Measurements from ENCODE around the gene SPO11.

SPO11 gene

GRCh38 chr20:57391439-57392301, 62.1 kb downstream of the SPO11 start:
- DNase-seq (ENCODE audit: low read depth) = no peak

DNA sequence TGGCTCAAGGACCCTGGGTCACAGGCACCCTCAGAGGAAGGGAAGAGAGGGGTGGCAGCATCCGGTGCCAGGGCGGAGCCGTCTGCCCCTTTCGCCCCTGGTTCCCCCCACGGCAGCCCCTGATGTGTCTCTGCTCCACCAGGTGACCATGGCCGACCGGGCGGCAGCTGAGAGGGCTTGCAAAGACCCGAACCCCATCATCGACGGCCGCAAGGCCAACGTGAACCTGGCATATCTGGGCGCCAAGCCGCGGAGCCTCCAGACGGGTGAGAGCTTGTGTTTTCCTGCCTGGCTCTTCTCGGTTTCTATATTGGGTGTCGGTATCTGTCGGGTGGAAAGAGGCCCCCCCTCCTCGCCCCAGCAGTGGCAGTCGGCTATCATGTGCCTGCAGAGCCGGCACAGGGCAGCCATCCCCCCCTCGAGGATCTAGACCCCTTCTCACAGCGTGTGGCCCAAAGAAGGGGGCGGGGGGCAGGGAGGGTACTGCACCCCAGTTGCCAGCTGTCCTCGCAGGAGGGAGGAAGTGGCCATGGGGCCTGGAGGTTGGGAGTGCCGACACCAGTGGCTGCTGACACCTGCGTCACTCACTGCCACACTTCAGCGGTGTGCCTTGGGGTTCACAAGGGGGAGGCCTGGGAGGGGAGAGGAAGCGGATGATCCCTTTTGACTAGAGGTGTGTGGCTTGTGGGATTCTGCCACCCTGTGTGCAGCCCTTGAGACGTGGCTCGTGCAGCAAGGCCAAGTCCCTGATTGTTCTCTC, 63.1 kb downstream of the SPO11 start:
- DNase-seq (ENCODE audit: low read depth) = peak; percentile 55

All from activated T-helper 9 cell treated with anti-CD3 and anti-CD28 coated beads, Interleukin-2, amount 50 U/mL, for 16 hours (primary cell).